Activated naive CD4-positive, alpha-beta T cell treated with Interleukin-2 at 50 U/mL for 16 hours (primary cell): Measurements from ENCODE around the gene ZNF800.

Experiments
- DNase-seq: peaks from one replicate; pipeline ENCODE4 v3.0.0-alpha.2; 2020

The ZNF800 gene

GRCh38 chr7:127347567-127348246 is 44.8 kb downstream of the ZNF800 start:
- DNase-seq: peak; percentile 75

DNA sequence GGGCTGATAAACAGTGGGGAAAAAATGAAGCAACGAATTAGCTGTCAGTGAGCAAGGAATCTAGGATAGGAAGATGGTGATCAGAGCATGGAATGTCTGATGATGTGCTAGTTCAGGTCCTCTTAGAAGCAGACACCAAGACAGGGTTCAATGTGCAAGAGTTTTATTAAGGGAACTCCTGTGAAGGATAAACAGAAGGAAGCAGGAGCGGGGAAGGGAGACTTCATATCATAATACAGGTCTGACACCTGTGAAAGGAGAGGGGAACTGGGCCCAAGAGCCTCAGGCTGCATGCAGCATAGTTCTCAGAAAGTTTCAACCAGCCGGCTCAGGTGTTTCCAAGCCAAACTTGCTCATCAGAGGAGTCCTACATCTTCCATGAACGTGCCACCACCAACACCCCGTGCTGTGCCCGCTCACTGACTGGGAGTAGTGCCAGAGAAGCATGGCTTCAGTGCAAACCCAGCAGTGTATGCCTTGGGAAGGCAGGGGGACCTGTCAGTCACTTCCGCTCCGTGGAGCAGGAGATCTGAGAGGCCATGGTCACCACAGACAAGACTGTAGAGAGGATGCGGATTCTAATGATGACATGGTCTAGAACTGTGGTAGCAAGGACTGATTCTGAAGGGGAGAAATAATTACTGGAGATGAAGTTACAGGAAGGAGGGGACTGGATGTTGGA is 45.8 kb downstream of the ZNF800 start:
- DNase-seq: no peak

DNA sequence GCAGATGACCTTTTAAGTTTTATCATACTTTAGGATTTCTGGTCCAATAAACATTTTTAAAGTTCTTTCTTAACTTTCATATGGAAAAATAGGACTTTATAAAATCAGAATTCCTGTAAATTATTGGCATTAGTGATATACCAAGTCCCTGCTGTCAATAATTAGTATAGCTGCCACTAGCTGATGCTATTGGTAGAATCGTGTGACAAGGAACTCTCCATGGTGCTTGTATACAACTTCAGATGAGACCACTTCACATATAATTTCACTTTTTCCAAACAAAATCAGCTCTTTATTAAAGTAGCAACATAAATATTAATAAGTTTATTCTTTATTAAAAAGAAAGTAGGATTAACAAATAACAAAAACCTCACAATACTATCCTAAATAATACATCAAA is 49.9 kb downstream of the ZNF800 start:
- no peak for DNase-seq

DNA sequence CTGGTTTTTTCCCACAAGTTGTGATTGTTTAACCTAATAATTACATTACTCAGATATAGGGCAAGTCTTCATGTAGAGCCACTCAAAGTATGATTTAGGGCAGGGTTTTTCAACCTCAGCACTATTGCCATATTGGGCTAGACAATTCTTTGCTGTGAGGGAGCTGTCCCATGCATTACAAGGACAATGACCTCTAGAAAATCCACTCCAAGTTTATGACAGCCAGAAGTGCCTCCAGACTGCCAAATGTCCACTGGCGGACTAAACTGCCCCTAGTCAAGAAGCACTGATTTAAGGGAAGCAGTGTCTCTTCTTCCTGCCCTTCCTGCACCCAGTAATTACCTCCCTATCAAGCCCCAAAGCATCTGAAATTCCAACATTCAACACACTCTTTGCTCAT is 54.4 kb downstream of the ZNF800 start:
- no peak for DNase-seq

DNA sequence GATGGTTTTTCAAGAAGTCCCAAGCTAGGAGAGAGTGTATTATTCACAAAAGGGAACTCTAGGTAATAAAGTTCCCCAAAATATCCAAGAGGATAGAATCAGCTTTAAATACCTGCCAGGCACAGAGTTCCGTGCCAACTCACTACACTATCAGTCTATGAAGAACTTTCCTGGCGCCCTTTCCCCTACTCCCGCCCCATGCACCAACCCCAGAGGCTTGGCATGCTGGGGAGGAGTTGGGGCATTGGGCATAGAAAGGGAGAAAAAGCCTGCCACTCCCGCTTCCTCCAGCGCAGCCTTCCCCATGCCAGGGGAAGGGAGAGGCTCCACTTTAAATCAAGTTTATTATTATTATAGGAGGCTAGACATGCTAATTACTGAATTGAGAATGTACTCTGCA is 54.9 kb downstream of the ZNF800 start:
- DNase-seq: no peak

GRCh38 chr7:127336458-127336857 is 56.0 kb downstream of the ZNF800 start:
- no peak for DNase-seq

DNA sequence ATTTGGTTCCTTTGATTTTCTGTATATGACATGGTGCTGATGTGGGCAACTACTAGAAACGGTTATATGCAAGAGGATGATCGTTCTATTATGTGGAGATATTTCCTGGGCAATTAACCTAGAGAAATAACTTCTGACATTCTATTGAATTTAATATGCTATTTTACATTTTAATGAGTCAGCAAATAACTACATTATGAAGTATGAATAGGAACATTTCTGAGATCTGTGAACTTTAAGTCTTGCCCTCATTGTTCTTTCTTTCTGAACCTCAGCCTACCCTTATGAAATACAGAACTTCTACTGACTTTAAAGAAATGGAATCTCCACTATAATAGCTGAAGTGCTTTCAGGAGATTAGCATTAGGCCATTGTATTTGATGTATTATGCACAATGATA is 59.6 kb downstream of the ZNF800 start:
- DNase-seq: no peak

- DNase-seq: no peak
Measured at GRCh38 chr7:127330070-127330469, 62.4 kb downstream of the ZNF800 start.

GRCh38 chr7:127322832-127323493 is 69.5 kb downstream of the ZNF800 start:
- DNase-seq: no peak

DNA sequence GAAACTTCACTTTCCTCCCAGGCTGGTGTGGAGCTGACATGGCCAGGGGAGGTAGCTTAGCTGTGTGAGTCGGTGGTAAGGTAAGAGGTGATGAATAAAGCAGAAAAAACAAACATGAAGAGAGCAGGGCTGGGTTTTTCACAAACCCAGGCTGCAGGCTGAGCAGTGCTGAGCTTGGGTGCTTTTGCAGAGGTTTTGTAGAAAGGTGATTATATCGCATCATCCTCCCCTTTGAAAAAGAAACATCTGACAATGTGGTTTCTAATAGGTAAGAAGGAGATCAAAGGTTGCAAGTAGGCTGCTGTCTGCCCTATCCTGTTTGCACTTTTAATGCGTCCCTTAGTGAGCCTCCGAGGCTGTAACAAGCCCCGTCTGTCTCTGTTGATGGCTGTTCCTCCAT is 70.2 kb downstream of the ZNF800 start:
- DNase-seq: peak; percentile 7

GRCh38 chr7:127320974-127321373 is 71.5 kb downstream of the ZNF800 start:
- DNase-seq: no peak
